GM23338 (cell line): ENCODE measurements around the gene SUGCT. TPM values are rescaled to one million over a fixed set of nuclear protein-coding genes. Genes with fewer than 3 reads are reported as not detected.

Source experiments
- ATAC-seq: fragments of 200-7000 bp; cut with Tn5 transposase; 3 replicates; pipeline ENCODE4 v1.9.1; 2020
- DNase-seq: peaks from one replicate; pipeline ENCODE4 v3.0.0-alpha.2; 2015; ENCODE audit warnings: low spot score
- H2AFZ ChIP-seq: fragments of 200-600 bp; sonication (generic); 2 replicates; pipeline ENCODE4 v1.8.0; 2016; ENCODE audit warnings: antibody characterized with exemption, mild to moderate bottlenecking, moderate library complexity
- H3F3A ChIP-seq: fragments of 200-600 bp; sonication (generic); replicated peaks from 2 replicates; pipeline ENCODE4 v1.8.0; 2017; ENCODE audit warnings: antibody characterized with exemption, mixed run types, low read depth
- H3K27ac ChIP-seq: fragments of 200-600 bp; sonication (generic); 2 replicates; pipeline ENCODE4 v1.6.1; 2016; ENCODE audit warnings: low read depth
- H3K27me3 ChIP-seq: fragments of 200-600 bp; sonication (generic); 2 replicates; pipeline ENCODE4 v1.8.0; 2016; ENCODE audit warnings: mild to moderate bottlenecking, mixed run types, moderate library complexity; ENCODE audit not compliant: insufficient read depth
- H3K36me3 ChIP-seq: fragments of 200-600 bp; sonication (generic); 2 replicates; pipeline ENCODE4 v1.8.0; 2016; ENCODE audit warnings: mild to moderate bottlenecking; ENCODE audit not compliant: insufficient read depth
- H3K4me1 ChIP-seq: fragments of 200-600 bp; sonication (generic); 2 replicates; pipeline ENCODE4 v1.8.0; 2016; ENCODE audit warnings: mild to moderate bottlenecking, moderate library complexity; ENCODE audit not compliant: insufficient read depth
- H3K4me2 ChIP-seq: fragments of 200-600 bp; sonication (generic); 2 replicates; pipeline ENCODE4 v1.7.1; 2017; ENCODE audit warnings: mixed run types
- H3K4me3 ChIP-seq: fragments of 200-600 bp; sonication (generic); 2 replicates; pipeline ENCODE4 v1.6.1; 2016; ENCODE audit warnings: mixed run types
- H3K79me2 ChIP-seq: fragments of 200-600 bp; sonication (generic); replicated peaks from 2 replicates; pipeline ENCODE4 v1.8.0; 2017; ENCODE audit warnings: mild to moderate bottlenecking; ENCODE audit not compliant: insufficient read depth
- H3K9me2 ChIP-seq: fragments of 200-600 bp; sonication (generic); 2 replicates; pipeline ENCODE4 v1.8.0; 2017; ENCODE audit not compliant: insufficient read depth
- H4K20me1 ChIP-seq: fragments of 200-600 bp; sonication (generic); replicated peaks from 2 replicates; pipeline ENCODE4 v1.8.0; 2017; ENCODE audit warnings: mild to moderate bottlenecking; ENCODE audit not compliant: insufficient read depth
- H3K27ac Mint-ChIP-seq: 2 replicates; pipeline ENCODE4 v1.8.0; 2020; ENCODE audit warnings: inconsistent platforms, mild to moderate bottlenecking, moderate library complexity, mixed read lengths
- H3K27me3 Mint-ChIP-seq: 3 replicates; pipeline ENCODE4 v1.8.0; 2022; ENCODE audit warnings: low read depth, mild to moderate bottlenecking, moderate library complexity, mixed read lengths, inconsistent platforms; ENCODE audit not compliant: insufficient read depth, poor library complexity
- H3K36me3 Mint-ChIP-seq: 3 replicates; pipeline ENCODE4 v1.8.0; 2021; ENCODE audit warnings: low read depth, mild to moderate bottlenecking, inconsistent platforms, moderate library complexity, mixed read lengths
- H3K4me1 Mint-ChIP-seq: 3 replicates; pipeline ENCODE4 v1.8.0; 2020; ENCODE audit warnings: mild to moderate bottlenecking, inconsistent platforms, mixed read lengths
- H3K4me3 Mint-ChIP-seq: 3 replicates; pipeline ENCODE4 v1.8.0; 2021; ENCODE audit warnings: moderate library complexity, mild to moderate bottlenecking, inconsistent platforms, mixed read lengths
- H3K9me3 Mint-ChIP-seq: 3 replicates; pipeline ENCODE4 v1.8.0; 2020; ENCODE audit warnings: moderate library complexity, mild to moderate bottlenecking, inconsistent platforms, mixed read lengths
- CREB1 ChIP-seq: fragments of 250-450 bp; sonication (Bioruptor Pico); IDR thresholded peaks from 2 replicates; pipeline ENCODE4 v1.5.0; 2020; ENCODE audit warnings: low read depth, mild to moderate bottlenecking, moderate library complexity
- EZH2 ChIP-seq: fragments of 200-600 bp; sonication (generic); IDR thresholded peaks from one replicate; pipeline ENCODE4 v1.8.0; 2017; ENCODE audit warnings: antibody characterized with exemption, mild to moderate bottlenecking, low read depth; ENCODE audit not compliant: unreplicated experiment
- POLR2AphosphoS5 ChIP-seq: IDR thresholded peaks from 2 replicates; pipeline ENCODE4 v1.6.1; 2016; ENCODE audit warnings: antibody characterized with exemption, low read depth
- STAT1 ChIP-seq: IDR thresholded peaks from one replicate; pipeline ENCODE4 v1.6.1; 2016; ENCODE audit warnings: antibody characterized with exemption; ENCODE audit not compliant: unreplicated experiment
- polyA plus RNA-seq: library from polyadenylated mRNA; unstranded; fragments of >200 nt; fragmentation: Nextera tagmentation; extraction: Ambion mirVana; gene quantifications from 2 replicates; pipeline ENCODE4 v1.2.1, GENCODE V29; 2016
- total RNA-seq: library from RNA; depleted of rRNA; stranded (reverse); fragments of >200 nt; shearing (Covaris generic); gene quantifications from 2 replicates; pipeline ENCODE4 v1.2.3, GENCODE V29; 2014
- TF ChIP-seq, protein P1 (sequence below), 2 experiments: fragments of 200-600 bp in 1 of 2; sonication (generic) in 1 of 2; conservative IDR thresholded peaks; 2 replicates each; pipeline versions ENCODE4 v1.5.1 to v1.6.1; 2016 to 2017; ENCODE audit warnings: antibody characterized with exemption in 2 of 2, low read depth in 2 of 2, mild to moderate bottlenecking in 2 of 2, moderate library complexity in 1 of 2
- TF ChIP-seq, protein P2 (sequence below): IDR thresholded peaks from 2 replicates; pipeline ENCODE4 v1.6.1; 2016; ENCODE audit warnings: antibody characterized with exemption

SUGCT gene
- total and polyA plus RNA-seq, 2 experiments from 2014 or later, result 4.2 to 5.6 TPM

DNA sequence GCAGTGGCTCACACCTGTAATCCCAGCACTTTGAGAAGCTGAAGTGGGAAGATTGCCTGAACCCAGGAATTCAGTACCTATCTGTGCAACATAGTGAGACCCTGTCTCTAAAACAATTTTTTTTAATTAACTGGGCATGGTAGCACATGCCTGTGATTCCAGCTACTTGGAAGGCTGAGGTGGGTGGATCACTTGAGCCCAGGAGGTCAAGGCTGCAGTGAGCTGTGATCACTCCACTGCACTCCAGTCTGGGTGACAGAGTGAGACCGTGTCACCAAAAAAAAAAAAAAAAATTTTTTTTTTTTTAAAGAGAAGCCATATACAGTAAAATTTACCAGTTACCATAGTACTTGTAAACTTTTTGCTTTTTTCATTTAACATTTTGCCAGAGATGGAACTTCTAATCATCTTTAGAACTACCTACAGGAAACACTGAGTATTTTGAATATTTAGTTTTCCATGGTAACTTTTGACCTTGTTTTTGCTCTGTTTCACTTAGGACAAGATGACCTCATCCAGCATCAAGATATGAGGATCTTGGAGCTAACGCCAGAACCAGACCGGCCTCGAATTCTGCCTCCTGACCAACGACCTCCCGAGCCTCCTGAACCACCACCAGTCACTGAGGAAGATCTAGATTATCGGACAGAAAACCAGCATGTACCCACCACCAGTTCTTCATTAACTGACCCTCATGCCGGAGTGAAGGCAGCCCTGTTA, 41.0 kb upstream of the SUGCT start (continued):
- TF ChIP-seq, protein P1, sequence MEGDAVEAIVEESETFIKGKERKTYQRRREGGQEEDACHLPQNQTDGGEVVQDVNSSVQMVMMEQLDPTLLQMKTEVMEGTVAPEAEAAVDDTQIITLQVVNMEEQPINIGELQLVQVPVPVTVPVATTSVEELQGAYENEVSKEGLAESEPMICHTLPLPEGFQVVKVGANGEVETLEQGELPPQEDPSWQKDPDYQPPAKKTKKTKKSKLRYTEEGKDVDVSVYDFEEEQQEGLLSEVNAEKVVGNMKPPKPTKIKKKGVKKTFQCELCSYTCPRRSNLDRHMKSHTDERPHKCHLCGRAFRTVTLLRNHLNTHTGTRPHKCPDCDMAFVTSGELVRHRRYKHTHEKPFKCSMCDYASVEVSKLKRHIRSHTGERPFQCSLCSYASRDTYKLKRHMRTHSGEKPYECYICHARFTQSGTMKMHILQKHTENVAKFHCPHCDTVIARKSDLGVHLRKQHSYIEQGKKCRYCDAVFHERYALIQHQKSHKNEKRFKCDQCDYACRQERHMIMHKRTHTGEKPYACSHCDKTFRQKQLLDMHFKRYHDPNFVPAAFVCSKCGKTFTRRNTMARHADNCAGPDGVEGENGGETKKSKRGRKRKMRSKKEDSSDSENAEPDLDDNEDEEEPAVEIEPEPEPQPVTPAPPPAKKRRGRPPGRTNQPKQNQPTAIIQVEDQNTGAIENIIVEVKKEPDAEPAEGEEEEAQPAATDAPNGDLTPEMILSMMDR (conservative IDR thresholded peaks at IDR 0.05; ENCODE audit: low read depth in 2 of 2), result no peak
- no peak for TF ChIP-seq CREB1 (CRISPR knock-in tag)
- TF ChIP-seq POLR2AphosphoS5, result no peak

DNA sequence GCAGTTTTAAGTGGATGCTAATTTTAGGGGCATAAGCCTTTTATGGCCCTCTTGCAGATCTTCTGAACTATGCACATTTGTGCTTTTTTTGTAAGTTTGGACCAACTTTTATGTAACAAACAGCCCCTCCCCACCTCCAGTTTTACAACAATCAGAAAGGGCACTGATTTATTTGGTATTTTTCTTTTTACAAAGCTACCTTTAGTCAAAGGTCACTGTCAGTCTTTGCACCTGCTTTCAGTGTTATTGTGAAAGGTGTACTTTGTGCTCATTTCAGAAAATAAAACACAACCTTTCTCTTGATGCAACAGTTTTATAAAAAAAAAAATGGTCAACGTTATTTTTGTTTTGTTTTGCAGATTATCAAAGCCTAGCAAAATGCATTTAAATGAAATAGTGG, 39.6 kb upstream of the SUGCT start:
- Histone ChIP-seq H3K27ac (no peak overlapping the region; the same call in 1 of the 2 replicates), H3K9me2 (no peaks in the 10 kb centered on the region), H3F3A (no peaks in the 10 kb centered on the region), H3K4me2 (no peak overlapping the region; the same call in 1 of the 2 replicates), H3K4me1 (peaks cover 27% of the 10 kb centered on the region), H2AFZ (no peak overlapping the region), H3K27me3 (no peaks in the 10 kb centered on the region), H3K79me2 (no peaks in the 10 kb centered on the region), H3K4me3 (no peak overlapping the region), H4K20me1 (no peaks in the 10 kb centered on the region; the same call in 1 of the 2 replicates), H3K36me3 (no peaks in the 10 kb centered on the region; the same call in 1 of the 2 replicates)
- H3K27me3 Mint-ChIP-seq, result no peaks in the 10 kb centered on the region
- DNase-seq (no peak), ATAC-seq (no peak)
- H3K27ac Mint-ChIP-seq, result no peak overlapping the region
- TF ChIP-seq POLR2AphosphoS5, result no peak
- TF ChIP-seq, protein P2, sequence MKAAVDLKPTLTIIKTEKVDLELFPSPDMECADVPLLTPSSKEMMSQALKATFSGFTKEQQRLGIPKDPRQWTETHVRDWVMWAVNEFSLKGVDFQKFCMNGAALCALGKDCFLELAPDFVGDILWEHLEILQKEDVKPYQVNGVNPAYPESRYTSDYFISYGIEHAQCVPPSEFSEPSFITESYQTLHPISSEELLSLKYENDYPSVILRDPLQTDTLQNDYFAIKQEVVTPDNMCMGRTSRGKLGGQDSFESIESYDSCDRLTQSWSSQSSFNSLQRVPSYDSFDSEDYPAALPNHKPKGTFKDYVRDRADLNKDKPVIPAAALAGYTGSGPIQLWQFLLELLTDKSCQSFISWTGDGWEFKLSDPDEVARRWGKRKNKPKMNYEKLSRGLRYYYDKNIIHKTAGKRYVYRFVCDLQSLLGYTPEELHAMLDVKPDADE, result no peak
- no peak overlapping the region for H3K4me3 Mint-ChIP-seq
- peaks cover 24% of the 10 kb centered on the region for H3K36me3 Mint-ChIP-seq
- peaks cover 29% of the 10 kb centered on the region for H3K4me1 Mint-ChIP-seq
- no peaks in the 10 kb centered on the region for H3K9me3 Mint-ChIP-seq

DNA sequence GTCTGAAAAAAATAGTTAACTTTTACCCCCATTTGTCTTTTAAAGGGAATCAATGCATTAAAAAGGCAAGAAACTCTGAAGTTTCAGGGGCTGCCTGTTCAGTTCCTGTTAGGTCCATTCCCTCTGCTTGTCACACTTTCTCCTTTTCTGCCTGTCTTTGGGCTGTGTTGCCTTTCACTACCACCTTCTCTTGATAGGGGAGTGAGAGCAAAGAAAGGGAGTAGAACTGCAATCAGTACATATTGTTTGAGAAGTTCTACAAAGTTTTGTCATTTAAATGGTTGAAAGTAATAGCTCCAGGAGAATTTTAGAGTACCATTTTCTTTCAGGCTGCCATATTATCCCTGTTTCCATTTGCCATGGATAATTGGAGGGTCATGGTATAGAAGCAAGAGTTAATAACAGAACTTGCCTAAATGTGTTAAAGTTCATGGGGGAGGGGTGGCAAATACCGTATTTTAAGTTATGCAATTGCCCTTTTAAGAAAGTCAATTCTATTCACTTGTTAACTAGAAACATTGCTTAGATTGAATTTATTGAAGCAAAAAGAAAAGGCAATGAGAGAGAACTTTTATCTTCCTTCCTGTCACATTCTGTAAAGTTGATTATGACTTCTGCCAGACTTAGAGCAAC, 39.0 kb upstream of the SUGCT start:
- no peaks in the 10 kb centered on the region for H3K79me2 ChIP-seq
- no peak overlapping the region for H2AFZ ChIP-seq
- peaks cover 29% of the 10 kb centered on the region for H3K4me1 Mint-ChIP-seq
- no peaks in the 10 kb centered on the region for H3K27me3 Mint-ChIP-seq
- H3F3A ChIP-seq, result no peaks in the 10 kb centered on the region
- no peaks in the 10 kb centered on the region; the same call in 1 of the 2 replicates for H4K20me1 ChIP-seq
- no peaks in the 10 kb centered on the region for H3K27me3 ChIP-seq
- no peaks in the 10 kb centered on the region; the same call in 1 of the 2 replicates for H3K36me3 ChIP-seq
- peak overlapping the region; percentile 20; the same call in 1 of the 3 replicates for H3K4me3 Mint-ChIP-seq
- DNase-seq (peak; percentile 35), ATAC-seq (peak; percentile 88)
- no peak overlapping the region for H3K4me3 ChIP-seq
- no peaks in the 10 kb centered on the region for H3K9me2 ChIP-seq
- peak overlapping the region; percentile 56 for H3K27ac Mint-ChIP-seq
- peaks cover 24% of the 10 kb centered on the region for H3K36me3 Mint-ChIP-seq
- H3K4me1 ChIP-seq, result peaks cover 27% of the 10 kb centered on the region
- peak overlapping the region; percentile 12 for H3K4me2 ChIP-seq
- H3K9me3 Mint-ChIP-seq, result no peaks in the 10 kb centered on the region
- no peak overlapping the region for H3K27ac ChIP-seq
- TF ChIP-seq EZH2, result no peak
- no peak for TF ChIP-seq CREB1 (CRISPR knock-in tag)
- TF ChIP-seq POLR2AphosphoS5, result no peak
- no peak for TF ChIP-seq STAT1
- TF ChIP-seq, protein P1 (conservative IDR thresholded peaks at IDR 0.05; ENCODE audit: low read depth in 2 of 2), result no peak
